HG02571 (cell line): Measurements from ENCODE around the gene GOSR2.
A peak's percentile ranks its signal among the peaks of the same experiment; 100 is the strongest.

ENCODE experiments used
- ATAC-seq: cut with Tn5 transposase; IDR thresholded peaks from one replicate; pipeline ENCODE4 v1.9.1; 2021; ENCODE audit warnings: mild to moderate bottlenecking, moderate library complexity; ENCODE audit not compliant: unreplicated experiment

The GOSR2 gene

DNA sequence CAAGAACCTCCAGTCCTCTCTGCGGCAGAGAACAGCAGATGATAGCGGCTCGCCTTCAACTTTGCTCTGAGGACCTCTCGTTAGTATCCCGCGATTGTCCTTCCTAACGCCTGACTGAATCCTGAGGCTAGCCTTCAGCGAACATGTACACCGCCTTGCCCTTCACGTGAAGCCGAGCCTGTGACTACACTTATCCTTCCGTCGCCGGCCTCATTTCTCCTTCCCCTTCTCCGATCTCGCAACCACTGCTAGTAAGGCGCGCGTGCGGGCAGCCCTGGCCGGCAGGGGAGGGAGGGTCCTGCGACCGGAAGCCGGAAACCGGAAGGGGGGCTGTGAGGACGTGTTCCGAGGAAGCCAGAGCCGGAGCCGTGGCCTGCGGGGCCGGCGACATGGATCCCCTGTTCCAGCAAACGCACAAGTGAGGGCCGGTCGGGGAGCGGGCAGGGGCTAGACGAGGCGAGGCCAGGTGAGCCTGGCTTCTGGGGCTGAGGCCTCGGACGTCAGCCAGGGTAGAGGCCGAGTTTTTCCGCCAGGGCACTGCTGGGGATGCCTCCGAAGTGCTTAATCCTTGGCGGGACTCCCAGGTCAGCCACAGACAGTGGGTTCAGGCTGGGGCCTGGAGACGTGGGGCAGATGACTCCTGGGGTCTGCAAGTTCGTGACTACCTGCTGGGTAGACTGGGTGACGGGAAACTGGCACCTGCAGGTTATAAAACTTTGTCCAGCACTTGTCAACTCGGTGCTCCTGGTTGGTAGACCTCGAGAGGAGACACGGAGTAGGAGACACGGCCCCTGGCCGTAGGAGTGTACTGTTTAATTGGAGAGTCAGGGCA, at the start of gene GOSR2:
TSS of gene GOSR2 (plus strand) at position 357 of the 832 bp plus-strand sequence. CDS start at position 390, 33 bp downstream.
- peak; percentile 86 for ATAC-seq

DNA sequence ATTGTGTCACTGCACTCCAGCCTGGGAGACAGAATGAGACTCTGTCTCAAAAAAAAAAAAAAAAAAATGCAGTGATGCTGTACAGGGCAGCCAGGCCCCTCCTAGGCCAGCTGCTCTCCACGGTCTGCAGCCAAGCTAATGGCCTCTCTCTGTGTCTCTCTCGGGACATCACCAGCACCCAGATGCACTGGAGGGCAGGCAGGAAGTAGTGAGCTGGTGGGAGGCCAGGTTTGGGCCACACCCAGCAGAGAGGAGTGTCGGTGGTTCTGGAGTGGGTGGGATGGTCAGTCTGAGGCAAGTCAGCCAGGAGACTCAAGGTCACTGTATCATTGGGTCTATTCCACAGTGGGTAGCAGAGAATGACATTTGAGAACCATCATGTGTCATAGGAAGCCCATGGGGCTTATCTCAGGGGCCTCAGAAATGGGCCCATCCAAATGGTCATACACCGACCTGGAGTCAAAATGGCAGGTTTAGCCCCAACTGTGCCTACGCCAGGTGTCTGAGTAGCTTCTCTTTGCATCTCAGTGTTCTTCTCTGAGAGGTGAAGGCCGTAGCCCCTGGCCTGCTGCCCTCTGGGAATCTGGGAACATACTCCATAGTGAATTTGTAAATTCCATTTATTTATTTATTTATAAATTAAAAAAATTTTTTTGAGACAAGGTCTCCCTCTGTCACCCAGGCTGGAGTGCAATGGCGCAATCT, 48.9 kb upstream of the GOSR2 start:
- ATAC-seq: no peak

DNA sequence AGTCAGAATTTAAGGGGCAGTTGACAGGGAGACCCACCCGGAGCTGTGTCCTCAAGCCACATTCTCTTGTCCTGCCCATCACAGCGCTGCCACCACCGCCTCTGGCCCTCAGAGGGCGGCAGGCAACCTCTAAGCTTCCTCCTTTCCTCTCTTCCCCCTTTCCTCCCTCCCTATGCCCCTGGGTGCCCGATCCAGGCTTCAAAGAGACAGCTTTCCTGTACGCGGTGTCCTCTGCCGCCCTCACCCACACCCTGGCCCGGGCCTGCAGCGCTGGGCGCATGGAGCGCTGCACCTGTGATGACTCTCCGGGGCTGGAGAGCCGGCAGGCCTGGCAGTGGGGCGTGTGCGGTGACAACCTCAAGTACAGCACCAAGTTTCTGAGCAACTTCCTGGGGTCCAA, 48.1 kb upstream of the GOSR2 start:
- ATAC-seq: no peak

DNA sequence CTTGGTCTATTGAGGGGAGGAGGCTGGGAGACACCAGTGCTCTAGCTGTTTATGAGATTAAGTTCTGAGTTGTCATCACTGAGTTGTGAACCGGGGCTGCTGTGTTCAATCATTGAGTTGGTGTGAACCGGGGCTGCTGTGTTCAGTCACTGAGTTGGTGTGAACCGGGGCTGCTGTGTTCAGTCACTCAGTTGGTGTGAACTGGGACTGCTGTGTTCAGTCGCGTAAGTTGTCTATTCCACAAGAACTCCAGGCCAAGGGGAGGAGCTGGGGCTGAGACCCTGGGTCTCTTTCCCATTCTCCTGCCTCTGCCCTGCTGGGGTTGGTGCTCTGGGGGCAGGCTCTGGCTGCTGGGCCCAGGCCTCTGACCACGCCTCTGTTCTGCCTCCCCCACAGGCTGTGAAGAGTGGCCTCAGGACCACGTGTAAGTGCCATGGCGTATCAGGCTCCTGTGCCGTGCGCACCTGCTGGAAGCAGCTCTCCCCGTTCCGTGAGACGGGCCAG, 47.1 kb upstream of the GOSR2 start:
- no peak for ATAC-seq

DNA sequence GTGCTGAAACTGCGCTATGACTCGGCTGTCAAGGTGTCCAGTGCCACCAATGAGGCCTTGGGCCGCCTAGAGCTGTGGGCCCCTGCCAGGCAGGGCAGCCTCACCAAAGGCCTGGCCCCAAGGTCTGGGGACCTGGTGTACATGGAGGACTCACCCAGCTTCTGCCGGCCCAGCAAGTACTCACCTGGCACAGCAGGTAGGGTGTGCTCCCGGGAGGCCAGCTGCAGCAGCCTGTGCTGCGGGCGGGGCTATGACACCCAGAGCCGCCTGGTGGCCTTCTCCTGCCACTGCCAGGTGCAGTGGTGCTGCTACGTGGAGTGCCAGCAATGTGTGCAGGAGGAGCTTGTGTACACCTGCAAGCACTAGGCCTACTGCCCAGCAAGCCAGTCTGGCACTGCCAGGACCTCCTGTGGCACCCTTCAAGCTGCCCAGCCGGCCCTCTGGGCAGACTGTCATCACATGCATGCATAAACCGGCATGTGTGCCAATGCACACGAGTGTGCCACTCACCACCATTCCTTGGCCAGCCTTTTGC, 46.5 kb upstream of the GOSR2 start:
- no peak for ATAC-seq

DNA sequence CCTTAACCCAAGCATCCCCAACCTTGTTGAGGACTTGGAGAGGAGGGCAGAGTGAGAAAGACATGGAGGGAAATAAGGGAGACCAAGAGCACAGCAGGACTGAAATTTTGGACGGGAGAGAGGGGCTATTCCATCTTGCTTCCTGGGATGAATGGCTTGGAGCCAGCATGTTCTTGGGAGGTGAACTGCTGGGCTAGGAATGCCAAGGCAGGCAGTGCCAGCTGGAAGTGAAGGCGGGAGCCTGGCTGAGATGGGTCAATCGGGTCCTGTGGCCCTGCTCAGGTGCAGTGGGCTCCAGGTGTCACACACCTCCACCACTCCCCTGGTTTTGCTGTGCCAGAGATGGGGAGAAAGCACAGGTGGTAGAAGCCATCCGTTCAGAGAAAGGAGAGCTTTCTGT, 46.0 kb upstream of the GOSR2 start:
- ATAC-seq: no peak

DNA sequence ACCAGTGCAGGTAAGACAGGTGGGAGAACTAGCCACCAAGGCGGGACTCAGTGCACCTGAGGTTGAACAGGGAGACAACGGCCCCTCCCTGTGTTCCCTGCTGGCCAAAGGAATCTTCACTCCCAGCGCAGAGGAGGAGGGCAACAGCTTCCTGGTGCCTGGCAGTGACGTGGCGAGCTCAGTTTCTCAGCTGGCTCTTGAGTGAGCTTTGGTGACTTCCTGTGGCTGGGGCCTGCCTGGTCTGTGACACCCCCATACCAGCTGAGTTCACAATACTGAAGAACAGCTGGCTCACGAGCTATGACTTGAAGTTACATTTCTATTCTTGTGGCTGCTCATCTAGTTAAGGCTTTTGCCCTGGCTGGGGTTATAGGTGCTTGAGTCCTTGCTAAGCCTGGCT, 45.5 kb upstream of the GOSR2 start:
- ATAC-seq: no peak

DNA sequence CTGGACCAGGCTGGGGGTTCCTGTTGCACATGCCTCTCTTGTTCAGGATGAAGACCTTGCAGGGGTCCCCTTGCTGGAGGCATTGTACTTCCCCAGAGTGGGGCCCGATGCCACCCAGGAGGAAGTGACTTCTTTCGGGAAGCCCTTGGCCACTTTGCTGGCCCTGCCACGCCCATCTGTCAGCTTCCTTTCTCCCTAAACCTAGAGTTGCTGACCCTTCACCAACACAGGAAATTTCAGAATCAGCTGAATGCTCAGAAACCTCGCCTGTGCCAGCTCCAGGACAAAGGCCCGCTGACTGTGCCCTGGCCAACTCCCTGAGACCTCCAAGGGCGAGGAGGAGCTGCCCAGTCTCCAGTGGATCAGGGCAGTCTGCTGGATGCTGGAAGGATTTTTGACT, 44.9 kb upstream of the GOSR2 start:
- no peak for ATAC-seq

DNA sequence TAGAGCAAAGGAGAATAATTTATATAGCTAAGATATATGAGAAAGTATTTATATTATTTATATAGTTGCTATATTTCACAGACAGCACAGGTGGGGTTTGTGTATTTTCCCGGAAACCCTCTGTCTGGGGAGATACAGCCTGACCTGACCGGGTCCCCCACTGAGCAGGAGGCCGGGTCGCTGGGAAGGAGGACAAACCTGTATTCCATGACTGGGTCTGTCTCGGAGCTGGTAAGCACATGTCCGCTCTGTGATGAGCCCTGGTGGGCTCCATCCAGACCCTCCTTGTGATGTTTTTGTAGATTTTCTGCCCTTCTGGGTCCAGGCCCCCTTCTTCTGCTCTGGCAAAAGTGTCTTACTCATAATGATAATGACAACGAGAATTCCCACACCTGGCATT, 43.9 kb upstream of the GOSR2 start:
- no peak for ATAC-seq

DNA sequence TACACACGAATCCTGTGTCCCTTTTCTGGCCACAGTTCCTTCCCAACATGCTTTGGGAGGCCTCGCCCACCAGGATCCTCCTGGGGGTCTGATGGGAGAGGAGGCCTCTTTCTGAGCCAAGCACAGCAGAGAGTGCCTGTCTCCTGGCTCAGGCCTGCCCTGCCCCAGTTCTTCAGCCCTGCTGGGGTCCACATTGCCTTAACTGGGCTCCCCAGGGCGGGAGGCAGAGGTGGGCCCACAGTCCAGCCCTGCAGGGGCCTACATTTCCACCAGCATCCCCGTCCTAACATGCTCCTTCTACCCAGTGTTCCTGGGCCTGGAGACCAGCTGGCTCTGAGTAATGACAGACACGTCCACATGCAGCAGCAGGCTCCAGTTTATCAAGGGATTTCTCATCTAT, 41.9 kb upstream of the GOSR2 start:
- ATAC-seq: no peak

DNA sequence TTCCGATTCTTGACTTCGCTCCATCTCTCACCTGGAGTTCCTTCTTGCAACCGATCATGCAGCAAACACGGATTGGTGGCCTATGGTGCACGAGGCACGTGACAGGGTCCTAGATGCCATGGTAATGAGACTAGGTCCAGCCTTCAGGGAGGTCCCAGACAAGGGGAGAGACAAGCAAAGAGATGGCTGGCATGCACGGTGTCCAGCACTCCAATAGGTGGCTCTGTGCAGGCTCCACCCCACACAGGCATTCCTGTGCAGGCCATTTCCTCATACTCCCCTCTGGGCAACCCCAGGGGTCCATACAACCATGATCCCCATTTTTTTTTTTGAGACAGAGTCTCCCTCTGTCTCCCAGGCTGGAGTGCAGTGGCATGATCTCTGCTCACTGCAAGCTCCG, 40.3 kb upstream of the GOSR2 start:
- no peak for ATAC-seq

DNA sequence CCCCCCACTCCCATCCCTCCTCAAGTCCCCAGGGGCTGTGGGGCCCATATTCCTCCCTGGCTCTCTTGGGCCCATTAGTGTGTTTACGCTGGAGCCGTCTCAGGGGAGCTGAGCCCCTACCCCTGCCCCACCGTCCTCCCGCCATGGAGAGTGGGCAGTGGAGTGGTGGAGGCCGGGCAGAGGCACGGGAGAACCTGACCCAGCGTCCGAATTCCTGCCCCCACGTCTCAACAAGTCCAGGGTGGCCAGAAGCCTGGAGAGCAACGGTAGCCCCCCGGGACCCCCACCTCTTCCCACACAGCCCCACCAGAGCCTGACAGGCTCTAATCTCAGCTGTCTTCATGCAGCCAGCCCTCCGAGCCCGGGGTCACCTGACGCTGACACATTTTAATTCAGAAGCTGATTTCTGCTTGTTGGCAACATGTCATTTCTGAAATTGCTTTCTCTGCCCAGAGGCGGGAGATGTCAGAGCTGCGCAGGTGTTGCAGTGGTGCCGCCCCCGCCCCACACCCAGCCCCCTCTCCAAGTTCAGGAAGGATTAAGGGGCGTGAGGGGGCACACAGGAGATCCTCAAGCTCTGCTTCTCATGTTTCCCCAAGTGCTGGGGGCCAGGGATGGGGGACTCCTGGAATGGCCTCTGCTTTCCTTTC, 39.0 kb upstream of the GOSR2 start:
- ATAC-seq: no peak

DNA sequence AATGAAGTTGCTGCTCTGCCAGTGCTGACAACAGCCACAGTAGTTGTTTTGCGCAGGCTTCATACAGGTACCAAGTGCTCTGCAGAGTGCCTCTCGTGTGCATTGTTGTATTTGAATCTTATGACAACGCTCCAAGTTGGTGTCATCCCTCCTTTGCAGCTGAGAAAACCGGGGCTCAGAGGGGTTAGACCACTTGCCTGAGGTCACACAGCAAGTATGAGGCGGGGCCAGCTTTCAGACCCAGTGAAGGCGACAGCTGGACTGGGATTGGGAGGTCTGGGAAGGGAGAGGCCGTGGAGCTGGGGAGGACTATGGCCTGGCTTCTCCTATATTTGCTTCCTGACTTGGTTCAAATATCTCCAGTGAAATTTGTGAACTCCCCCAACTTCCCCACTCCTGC, 38.4 kb upstream of the GOSR2 start:
- no peak for ATAC-seq

DNA sequence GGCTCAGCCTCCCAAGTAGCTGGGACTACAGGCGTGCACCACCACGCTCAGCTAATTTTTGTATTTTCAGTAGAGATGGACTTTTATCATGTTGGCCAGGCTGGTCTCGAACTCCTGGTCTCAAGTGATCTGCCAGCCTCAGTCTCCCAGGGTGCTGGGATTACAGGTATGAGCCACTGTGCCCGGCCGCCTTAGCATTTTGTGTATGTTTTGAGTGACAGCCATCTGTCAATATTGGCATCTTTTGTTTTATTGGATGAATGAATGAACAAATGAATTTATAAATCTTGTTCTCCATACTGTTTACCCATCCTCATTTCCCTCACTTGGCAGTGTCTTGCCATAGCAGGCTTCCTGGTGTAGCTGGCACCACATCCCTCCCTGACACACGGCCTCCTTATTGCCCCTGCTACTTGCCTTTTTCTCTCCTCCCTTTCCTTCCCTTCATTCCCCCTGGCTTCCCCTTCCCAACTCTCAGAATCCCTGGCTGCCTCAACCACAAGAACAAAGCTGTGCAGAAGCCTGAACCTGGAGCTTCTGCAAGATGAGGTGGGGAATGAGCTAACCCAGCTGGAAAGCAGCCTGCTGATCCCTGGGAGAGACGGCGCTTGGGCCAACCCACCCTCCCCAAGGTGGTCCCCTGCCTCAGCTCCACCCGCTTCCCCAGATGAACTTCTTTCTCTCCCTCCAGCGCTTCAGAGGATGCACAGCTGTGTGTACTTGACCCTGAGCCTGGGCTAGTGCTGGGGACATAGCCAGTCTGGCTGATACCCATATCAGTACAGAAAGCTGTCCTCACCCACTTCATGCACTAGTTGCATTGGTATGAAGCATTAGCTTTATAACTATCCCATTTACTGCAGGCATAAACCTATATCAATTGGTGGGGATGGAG, 37.3 kb upstream of the GOSR2 start:
- ATAC-seq: no peak

DNA sequence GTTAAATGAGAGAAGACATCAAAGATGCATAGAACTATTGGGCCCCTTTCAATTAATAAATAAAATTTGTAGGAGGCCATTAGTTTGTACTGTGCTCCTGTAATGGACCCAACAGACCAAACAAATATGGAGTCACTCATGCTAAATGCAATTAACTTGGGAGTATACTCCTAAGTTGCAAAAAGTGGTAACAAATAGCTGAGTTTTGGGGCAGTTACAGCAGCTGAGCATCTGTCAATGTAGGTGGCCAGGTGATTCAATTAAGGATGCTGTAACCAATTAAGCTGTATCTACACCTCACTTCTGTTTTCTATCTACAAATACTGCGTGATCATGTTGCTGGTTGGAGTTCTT, 36.7 kb upstream of the GOSR2 start:
- no peak for ATAC-seq

DNA sequence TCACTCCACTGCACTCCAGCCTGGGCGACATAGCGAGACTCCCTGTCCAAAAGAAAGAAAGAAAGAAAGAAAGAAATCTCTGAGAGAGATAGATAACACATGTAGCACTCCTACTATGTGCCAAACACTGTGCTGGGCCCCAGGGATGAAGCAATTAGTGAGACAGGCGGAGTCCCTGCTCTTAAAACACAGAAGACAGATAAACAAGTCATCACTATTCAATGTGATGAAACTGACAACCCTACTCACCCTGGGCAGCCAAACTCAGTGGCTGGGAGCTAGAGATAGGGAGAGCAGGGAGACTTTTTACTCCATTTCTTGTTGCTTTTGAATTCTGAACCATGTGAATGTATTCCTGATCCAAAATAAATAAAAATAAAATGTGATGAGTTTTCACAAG, 35.2 kb upstream of the GOSR2 start:
- ATAC-seq: no peak

DNA sequence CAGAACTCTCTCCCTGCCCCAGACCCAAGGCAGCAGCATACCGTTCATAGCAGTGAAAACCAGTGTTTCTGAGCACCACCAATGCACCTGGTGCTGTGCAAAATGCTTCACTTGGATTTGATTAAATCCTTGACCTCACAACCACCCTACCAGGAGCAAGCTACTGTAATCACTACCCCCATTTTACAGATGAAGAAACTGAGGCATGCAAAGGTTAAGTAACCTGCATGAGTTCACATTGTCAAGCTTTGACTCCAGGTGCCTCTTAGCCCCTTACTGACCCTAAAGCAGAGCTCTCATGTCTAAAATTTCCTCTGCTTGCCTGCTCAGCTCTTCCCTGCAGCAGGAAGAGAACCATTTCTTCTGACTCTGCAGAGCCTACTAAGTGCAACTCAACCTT, 34.2 kb upstream of the GOSR2 start:
- no peak for ATAC-seq

DNA sequence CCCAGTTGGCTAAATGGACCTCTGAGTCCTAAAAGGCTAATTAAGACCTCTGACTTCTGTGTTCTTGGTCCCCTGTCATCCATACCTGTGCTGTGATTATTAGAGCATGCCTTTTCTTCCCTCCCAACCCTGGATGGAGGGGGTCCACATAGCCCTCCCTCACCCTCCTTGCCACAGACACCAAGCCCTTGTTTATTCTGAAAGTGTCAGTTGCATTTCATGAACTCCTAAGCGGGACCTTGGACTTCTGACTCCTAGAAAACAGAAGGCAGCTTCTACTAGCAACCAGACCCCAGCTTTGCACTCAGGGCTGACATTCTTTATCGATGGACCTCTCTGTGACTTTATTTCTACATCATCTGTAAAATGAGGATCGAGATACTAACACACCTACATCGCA, 33.4 kb upstream of the GOSR2 start:
- ATAC-seq: no peak

DNA sequence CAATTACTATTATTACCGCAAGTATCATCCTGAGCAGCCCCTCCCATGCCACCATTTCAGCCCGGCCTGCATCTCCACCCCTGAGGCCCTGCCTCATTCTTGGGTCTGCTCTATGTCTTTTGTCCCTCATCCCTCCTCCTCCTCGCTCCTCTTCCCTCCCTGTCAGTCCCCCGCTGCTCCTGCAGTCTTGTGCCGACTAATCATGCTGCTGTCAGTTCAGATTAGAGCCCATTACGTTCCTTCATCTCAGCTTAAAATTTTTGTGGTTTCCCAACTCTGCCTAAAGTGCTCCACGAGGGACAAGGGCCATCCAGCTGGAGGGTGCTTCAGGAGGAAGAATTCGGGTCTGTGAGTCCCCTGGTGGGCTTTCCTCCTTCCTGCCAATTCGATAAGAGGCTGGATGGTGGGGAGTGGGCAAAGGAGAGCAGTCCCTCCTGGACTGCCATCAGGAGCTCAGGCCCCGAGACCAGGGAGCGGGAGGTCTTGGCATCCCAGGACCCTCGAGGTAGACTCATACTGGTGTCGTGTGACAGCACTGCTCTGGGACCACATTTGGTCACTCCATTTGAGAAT, 32.9 kb upstream of the GOSR2 start:
- ATAC-seq: no peak

DNA sequence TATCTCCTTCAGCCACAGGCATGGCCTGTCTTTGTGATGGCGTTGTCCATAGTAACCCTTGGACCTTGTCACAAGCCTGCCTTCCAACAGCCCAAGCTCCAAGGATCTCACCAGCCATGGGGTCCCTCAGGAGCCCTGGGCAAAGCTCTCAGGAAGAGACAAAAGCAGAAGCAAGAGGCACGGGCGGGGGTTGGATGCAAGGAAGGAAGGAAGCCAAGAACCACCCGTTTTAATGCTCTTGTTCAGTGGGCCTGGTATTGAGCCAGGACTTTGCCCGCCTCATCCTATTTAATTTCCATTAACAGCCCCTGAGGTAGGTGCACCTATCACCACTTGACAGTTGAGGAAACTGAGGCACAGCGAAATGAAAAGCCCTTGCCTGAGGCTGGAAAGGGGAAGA, 32.3 kb upstream of the GOSR2 start:
- no peak for ATAC-seq
